ENCODE data around the gene RTN4IP1. TPM values are rescaled to one million over a fixed set of nuclear protein-coding genes. Genes with fewer than 3 reads are reported as not detected.

RTN4IP1 gene
- total RNA-seq, 3 donors from 2014 or later = 1.4 to 7.6 (median 4.3) TPM

- no peaks in the 10 kb centered on the region for H3K36me3 ChIP-seq
- H3K4me1 ChIP-seq = no peaks in the 10 kb centered on the region
- TF ChIP-seq POLR2A (IDR thresholded peaks at IDR 0.05) (no peak), POLR2AphosphoS5 (IDR thresholded peaks at IDR 0.05) (no peak), CTCF (IDR thresholded peaks at IDR 0.05) (no peak)
- intact Hi-C loops (cut with DNase I; ENCODE audit: low total_unique reads) = no loop called here
- H3K4me3 ChIP-seq = no peak overlapping the region
- H3K27ac ChIP-seq = no peak overlapping the region
- no peaks in the 10 kb centered on the region for H3K9me3 ChIP-seq
- H3K27me3 ChIP-seq = no peaks in the 10 kb centered on the region
- no peak for DNase-seq (ENCODE audit: low spot score in 2 of 2)
Measured at GRCh38 chr6:106667022-106667402, 37.7 kb upstream of the RTN4IP1 start.

- H3K27ac ChIP-seq = no peak overlapping the region
- no peaks in the 10 kb centered on the region for H3K27me3 ChIP-seq
- H3K4me3 ChIP-seq = no peak overlapping the region
- intact Hi-C loops (cut with DNase I; ENCODE audit: low total_unique reads) = no loop called here
- no peaks in the 10 kb centered on the region for H3K36me3 ChIP-seq
- TF ChIP-seq POLR2A (IDR thresholded peaks at IDR 0.05) (no peak), POLR2AphosphoS5 (IDR thresholded peaks at IDR 0.05) (no peak), CTCF (IDR thresholded peaks at IDR 0.05) (no peak)
- no peaks in the 10 kb centered on the region for H3K9me3 ChIP-seq
- no peaks in the 10 kb centered on the region for H3K4me1 ChIP-seq
- DNase-seq (ENCODE audit: low spot score in 2 of 2) = no peak
Measured at GRCh38 chr6:106666282-106667021, 37.2 kb upstream of the RTN4IP1 start.

GRCh38 chr6:106662458-106662857, 33.2 kb upstream of the RTN4IP1 start:
- no peak for DNase-seq (ENCODE audit: low spot score in 2 of 2)
- TF ChIP-seq POLR2AphosphoS5 (IDR thresholded peaks at IDR 0.05) = no peak
- no peak for TF ChIP-seq POLR2A (IDR thresholded peaks at IDR 0.05)
- TF ChIP-seq CTCF (IDR thresholded peaks at IDR 0.05) = no peak
- Histone ChIP-seq H3K4me3 (no peak overlapping the region), H3K27me3 (no peaks in the 10 kb centered on the region), H3K4me1 (no peaks in the 10 kb centered on the region), H3K9me3 (peaks cover 7 to 12% of the 10 kb centered on the region in 2 donors), H3K36me3 (no peaks in the 10 kb centered on the region), H3K27ac (peak overlapping the region in 1 of 2 donors; percentile 47)
- intact Hi-C loops (cut with DNase I; ENCODE audit: low total_unique reads) = loop anchor here (2.0 kb wide), 1 partner anchor 32 kb away; no protein-coding TSS in a partner anchor

- Histone ChIP-seq H3K9me3 (peaks cover 7 to 12% of the 10 kb centered on the region in 2 donors), H3K4me3 (no peak overlapping the region), H3K27ac (no peak overlapping the region), H3K27me3 (no peaks in the 10 kb centered on the region), H3K36me3 (peaks cover 5% of the 10 kb centered on the region), H3K4me1 (no peaks in the 10 kb centered on the region)
- TF ChIP-seq POLR2A (IDR thresholded peaks at IDR 0.05) (no peak), POLR2AphosphoS5 (IDR thresholded peaks at IDR 0.05) (no peak), CTCF (IDR thresholded peaks at IDR 0.05) (no peak)
- DNase-seq (ENCODE audit: low spot score in 2 of 2) = no peak
- intact Hi-C loops (cut with DNase I; ENCODE audit: low total_unique reads) = no loop called here
Measured at GRCh38 chr6:106659859-106660258, 30.6 kb upstream of the RTN4IP1 start.

- intact Hi-C loops (cut with DNase I; ENCODE audit: low total_unique reads) = no loop called here
- no peak overlapping the region for H3K27ac ChIP-seq
- no peaks in the 10 kb centered on the region for H3K4me1 ChIP-seq
- no peak overlapping the region for H3K4me3 ChIP-seq
- no peak for DNase-seq (ENCODE audit: low spot score in 2 of 2)
- no peaks in the 10 kb centered on the region for H3K27me3 ChIP-seq
- H3K36me3 ChIP-seq = peaks cover 5% of the 10 kb centered on the region
- TF ChIP-seq POLR2AphosphoS5 (IDR thresholded peaks at IDR 0.05) (no peak), CTCF (IDR thresholded peaks at IDR 0.05) (no peak), POLR2A (IDR thresholded peaks at IDR 0.05) (no peak)
- H3K9me3 ChIP-seq = peaks cover 7 to 12% of the 10 kb centered on the region in 2 donors
Measured at GRCh38 chr6:106658469-106658868, 29.2 kb upstream of the RTN4IP1 start.

Data from breast epithelium (tissue), 4 donors.